SU-DHL-6 (cell line): ENCODE results near the gene PTPRG.

Source experiments
- EZH2phosphoT487 ChIP-seq: fragments of 200-600 bp; sonication (generic), shearing (Covaris generic); conservative IDR thresholded peaks from 2 replicates; pipeline ENCODE4 v1.6.1; 2018; ENCODE audit warnings: mild to moderate bottlenecking, antibody characterized with exemption, low read length, moderate library complexity, mixed read lengths
- TF ChIP-seq, protein P1 (sequence below): fragments of 200-600 bp; sonication (generic); IDR thresholded peaks from one replicate; pipeline ENCODE4 v1.5.1; 2017; ENCODE audit warnings: antibody characterized with exemption, mild to moderate bottlenecking, low read length, moderate library complexity; ENCODE audit not compliant: insufficient read depth, poor library complexity, severe bottlenecking

DNA sequence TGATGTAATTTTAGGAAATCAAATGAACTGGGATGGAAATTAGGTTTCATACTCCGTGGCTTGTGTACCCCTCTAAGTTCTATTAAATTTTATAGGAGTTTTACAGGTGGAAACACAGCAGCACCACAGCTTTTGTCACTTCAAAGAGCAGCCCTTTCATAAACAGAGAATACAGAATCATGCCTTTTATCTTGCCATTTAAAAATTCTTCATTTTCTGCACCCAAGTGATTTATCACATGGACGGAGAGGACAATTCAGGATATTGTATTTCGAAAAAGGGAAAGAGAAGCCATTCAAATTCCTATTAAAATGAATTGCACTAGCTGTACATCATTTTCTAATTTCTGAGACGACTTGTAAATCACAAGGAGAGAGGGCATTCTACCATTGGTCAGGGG lies 245.4 kb downstream of the PTPRG start:
- TF ChIP-seq, protein P1, sequence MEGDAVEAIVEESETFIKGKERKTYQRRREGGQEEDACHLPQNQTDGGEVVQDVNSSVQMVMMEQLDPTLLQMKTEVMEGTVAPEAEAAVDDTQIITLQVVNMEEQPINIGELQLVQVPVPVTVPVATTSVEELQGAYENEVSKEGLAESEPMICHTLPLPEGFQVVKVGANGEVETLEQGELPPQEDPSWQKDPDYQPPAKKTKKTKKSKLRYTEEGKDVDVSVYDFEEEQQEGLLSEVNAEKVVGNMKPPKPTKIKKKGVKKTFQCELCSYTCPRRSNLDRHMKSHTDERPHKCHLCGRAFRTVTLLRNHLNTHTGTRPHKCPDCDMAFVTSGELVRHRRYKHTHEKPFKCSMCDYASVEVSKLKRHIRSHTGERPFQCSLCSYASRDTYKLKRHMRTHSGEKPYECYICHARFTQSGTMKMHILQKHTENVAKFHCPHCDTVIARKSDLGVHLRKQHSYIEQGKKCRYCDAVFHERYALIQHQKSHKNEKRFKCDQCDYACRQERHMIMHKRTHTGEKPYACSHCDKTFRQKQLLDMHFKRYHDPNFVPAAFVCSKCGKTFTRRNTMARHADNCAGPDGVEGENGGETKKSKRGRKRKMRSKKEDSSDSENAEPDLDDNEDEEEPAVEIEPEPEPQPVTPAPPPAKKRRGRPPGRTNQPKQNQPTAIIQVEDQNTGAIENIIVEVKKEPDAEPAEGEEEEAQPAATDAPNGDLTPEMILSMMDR, result no peak
- no peak for TF ChIP-seq EZH2phosphoT487
